Measurements from ENCODE around the gene SMIM36.
"Not testable (repeated sequence)": the region's sequence is repeated elsewhere in the genome, so short reads cannot be mapped to it uniquely, and the experiment has no call there.

Gene SMIM36

GRCh38 chr17:55404197-55404596, 107.1 kb downstream of the SMIM36 start:
- peaks cover 21% of the 10 kb centered on the region for H3K36me3 ChIP-seq (ENCODE audit: control insufficient read depth, insufficient read depth, low read length)
- not testable (repeated sequence) for H3K9me3 ChIP-seq (ENCODE audit: control insufficient read depth, low read length); H3K27me3 ChIP-seq (ENCODE audit: control insufficient read depth, insufficient read depth, low read length, poor library complexity, severe bottlenecking); H3K4me1 ChIP-seq (ENCODE audit: control insufficient read depth, insufficient read depth, low read length); H3K27ac ChIP-seq (ENCODE audit: insufficient read depth, low read depth, low read length, poor library complexity, severe bottlenecking); H3K4me3 ChIP-seq (ENCODE audit: insufficient read depth, low read depth, low read length)
- 90 to 96% methylated on average over 5 of the region's 5 CpGs for WGBS, 2 experiments

- Histone ChIP-seq H3K27me3 (ENCODE audit: control insufficient read depth, insufficient read depth, low read length, poor library complexity, severe bottlenecking) (no peaks in the 10 kb centered on the region), H3K36me3 (ENCODE audit: control insufficient read depth, insufficient read depth, low read length) (peaks cover 18% of the 10 kb centered on the region), H3K4me3 (ENCODE audit: insufficient read depth, low read depth, low read length) (no peak overlapping the region), H3K9me3 (ENCODE audit: control insufficient read depth, low read length) (no peaks in the 10 kb centered on the region), H3K27ac (ENCODE audit: insufficient read depth, low read depth, low read length, poor library complexity, severe bottlenecking) (no peak overlapping the region), H3K4me1 (ENCODE audit: control insufficient read depth, insufficient read depth, low read length) (no peaks in the 10 kb centered on the region)
- 92 to 94% methylated on average over 2 to 3 of the region's 4 CpGs for WGBS, 2 experiments
These were observed 108.9 kb downstream of the SMIM36 start for GRCh38 chr17:55402374-55402773.
